NCI-H2171 (cell line): ENCODE data around the gene MAL.

Source experiments
- DNase-seq: peaks from one replicate; lab custom pipeline; 2025; lab: John Stamatoyannopoulos, UW

The MAL gene

DNA sequence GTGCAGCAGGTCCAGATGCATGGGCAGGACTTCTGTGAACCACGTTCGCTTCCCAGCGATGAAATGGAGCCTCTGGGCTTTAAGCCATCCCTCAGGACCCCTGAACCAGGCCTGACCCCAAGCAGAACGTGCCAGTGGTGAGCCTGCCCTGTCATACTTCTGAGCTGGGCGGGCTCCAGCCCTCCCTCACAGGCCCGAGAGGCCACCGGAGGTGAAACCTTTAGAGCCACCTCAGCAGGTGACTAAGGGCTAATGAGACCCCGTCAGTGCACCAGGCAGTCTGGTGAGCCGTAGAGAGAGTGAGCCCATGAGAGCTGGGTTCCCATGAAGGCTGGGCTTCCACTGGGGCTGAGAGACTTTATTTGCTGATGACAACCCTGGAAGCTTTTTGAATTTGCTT is 8.9 kb upstream of the MAL start:
- no peak for DNase-seq

DNA sequence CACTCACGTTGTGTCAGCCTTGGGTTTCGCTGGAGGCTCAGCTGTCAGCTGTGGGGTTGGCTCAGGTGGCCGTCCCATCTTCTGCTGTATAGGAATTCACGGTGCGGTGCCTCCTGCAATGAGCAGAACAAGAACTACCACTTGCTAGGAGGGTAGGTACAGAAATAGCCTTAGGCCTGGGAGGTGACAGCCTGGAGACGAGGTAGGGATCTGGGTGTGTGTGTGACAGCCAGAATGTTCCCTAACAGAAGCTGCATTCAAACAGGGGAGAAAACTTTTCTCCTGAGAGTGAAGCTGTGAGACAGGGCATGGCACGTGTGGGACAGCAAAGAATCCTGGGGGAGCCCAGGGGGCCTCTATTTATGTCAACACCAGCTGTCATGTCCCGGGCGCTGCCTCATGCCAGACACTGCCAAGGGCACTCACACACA is 8.4 kb upstream of the MAL start:
- peak; percentile 17 for DNase-seq

DNA sequence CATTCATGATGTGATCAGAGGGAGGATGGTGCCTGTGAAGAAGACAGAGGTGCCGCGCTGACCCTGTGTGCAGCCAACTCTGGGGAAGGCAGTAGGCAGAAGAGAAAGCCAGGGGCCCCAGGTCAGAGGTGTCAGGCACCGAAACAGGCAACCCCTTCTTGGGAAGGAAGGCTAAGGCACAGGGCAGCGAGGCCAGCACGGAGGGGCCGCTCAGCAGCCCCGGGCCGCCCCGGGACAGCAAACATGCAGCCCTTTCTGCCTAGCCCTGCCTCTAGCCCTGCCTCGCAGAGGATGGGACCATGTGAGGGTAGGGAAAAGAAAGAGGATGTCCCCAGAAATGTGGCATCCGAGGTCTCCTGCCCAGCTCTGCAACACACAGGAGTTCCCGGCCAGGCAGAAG is 7.7 kb upstream of the MAL start:
- DNase-seq: no peak

DNA sequence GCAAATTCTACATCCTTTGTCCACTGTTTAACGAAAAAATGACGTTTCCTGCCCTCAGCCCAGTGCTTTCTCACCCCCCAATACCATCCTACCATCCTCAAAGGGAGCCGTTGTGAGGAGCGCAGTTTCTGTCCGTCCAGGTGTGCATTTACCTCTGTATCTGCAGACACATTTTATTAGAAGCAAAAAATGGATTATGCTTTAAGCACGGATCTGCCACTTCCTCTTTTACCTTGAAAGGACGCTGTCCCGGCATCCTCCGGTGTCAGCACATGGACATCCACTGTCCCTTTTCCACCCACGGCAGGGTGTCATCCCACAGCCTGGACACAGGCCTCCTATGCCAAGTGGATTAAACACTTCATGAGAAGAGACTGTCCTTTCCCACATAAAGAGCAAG is 7.2 kb upstream of the MAL start:
- no peak for DNase-seq

DNA sequence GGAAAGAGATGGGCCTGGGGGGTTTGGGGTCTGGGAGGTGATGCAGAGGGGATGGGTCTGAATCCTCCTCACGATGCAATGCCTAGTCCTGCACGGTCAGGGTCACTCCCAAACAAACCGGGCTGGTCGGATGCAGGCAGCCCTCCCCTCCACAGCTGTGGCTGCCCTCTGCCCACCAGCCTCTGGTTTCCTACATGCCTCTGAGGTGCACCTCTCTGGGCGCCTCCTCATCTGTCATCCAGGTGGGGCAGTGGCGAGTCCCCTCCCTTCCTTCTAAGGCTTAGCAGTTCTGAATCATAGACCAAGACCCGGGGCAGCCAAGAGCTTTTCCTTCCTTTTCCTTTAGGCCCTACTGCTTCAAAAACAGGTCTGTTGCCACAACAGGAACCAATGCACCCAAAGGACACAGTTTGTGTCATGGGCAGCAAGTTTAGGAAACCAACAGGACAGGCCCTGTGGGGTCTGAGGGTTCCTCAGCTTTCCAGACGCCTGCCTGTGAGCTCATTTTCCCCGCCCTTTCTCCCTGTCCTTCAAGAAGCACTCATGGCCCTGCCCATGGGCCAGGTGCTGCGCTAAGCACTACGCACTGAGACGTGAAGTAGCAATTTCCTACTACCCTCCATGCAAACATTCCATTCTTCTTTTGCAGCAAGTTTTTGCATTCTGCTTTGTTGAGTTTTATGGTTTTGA is 6.5 kb upstream of the MAL start:
- DNase-seq: no peak

DNA sequence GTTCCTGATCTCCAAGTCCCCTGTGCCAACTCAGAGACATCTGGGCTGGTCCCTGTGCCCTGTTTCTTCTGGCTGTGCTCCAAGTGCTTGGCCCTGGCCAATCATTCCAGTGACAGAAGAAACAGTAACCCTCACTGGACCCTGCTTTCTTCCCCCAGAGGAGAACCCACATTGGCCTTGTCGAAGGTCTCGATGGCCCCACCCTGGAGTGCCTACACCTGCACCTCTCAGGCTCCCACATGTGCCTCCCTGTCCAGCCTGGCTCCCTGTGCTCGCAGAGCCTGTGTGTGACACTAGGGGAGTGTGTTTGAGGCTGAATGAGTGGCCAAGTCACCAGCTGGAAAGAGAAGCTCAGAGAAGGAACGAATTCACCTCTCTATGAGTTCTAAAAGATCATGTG is 5.9 kb upstream of the MAL start:
- no peak for DNase-seq

DNA sequence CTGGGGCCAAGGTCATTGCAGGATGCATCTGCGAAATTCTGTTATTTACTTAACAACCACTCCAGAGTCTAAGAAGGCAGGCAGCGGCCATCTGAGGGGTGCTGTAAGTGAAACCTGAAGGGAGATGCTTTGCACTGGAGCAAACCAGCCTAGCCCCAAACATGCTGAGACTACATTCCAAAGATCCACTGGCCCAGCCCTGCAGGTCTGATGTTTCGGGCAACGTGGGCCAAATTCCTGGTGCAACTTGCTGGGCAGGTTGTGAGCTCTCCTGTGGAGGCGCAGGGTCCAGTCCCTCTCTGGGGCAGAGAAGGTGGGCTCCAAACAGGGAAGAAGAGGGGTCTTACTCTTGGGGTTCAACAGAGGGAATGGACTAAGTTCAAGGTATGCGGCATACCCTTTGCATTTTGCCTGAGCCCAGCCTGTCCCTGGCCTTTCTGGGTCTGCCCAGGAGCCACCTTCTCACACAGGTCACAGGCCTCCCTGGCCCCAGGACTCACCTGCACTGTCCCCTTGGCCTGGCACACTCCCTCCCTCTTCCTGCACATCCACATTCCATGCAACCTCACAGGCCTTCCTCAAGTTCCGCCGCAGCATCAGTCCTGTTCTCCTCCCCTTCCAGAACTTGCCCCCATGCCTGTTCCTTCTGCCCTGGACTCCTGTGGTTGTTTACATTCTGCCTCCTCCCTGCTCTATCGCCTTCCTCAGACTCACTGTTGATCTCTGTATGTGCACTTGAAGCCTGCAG is 5.1 kb upstream of the MAL start:
- no peak for DNase-seq

DNA sequence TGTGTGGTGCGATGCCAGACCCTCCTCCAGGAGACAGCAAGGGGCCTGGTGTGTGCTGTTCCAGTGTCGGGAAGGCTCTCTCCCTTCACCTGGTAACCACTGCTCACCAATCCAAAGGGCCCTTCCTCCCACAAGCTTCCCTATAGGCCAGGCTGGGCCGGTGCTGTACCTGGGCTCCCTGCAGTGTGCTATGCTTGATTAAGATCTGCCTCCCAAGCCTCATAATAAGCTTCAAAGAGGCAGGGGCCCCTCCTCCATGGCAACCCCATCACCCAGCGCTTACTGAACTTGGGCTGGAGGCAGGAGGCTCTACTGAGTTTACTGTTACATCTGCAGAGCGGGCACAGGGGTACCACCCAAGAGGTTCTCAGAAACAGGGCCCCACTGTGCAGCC is 4.5 kb upstream of the MAL start:
- no peak for DNase-seq

DNA sequence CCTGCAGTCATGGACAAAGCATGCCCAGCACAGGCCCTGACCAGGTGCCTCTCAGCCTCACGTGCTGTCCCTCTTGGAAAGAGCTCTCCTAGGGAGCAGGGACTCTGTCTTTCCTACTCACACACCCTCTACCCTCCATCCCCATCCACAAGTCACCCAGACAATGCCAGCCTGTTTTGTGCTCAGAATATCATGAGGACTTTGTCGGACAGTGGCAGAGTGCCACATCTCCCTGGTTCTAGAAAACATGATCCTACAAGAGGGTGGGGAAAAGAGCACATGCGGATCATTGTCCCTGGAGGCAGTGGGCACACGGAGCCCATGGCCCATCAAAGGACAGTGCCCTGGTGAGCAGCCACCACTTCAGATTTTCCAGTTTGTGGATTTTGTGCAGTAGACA is 3.7 kb upstream of the MAL start:
- DNase-seq: no peak

DNA sequence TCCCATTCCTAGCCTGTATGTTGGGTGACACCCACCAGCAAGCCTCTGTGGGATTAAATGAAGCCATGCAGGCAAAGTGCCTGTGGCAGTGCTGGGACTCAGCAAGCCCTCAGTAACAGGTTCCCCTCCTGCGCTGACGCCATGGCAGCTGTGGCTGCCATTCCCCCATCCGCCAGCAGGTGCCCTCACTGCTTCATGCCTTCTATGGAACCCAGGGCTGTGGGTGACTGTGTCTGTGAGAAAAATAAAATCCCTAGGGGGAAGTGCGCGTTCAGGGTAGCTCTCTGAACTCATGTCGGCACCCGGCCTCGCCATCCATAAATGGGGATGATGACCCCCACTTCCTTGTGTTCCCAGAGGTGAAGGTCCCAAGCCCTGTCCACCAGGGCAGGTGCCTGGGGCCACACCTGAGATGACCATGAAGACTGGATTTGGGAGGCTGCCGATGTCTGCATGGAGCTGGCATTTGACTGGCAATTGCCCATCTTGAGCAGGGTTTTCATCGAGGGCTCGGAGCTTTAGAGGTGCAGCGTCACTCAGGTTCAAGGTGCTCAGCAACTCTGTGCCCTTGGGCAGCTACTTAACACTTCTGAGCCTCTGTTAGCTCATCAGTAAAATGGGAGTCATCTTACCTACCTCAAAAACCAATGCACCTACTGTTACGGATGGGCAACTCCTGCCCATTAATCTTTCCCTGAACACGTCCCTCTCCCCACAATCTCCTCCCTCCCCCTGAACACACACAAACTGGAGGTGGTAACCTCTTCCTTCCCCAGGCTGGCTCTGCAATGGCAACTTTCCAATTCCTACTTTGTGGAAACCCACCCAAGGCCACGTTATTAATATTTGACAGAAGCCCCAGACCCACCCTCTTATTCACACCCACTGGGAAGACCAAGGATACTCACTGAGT is 2.9 kb upstream of the MAL start:
- DNase-seq: peak; percentile 59

DNA sequence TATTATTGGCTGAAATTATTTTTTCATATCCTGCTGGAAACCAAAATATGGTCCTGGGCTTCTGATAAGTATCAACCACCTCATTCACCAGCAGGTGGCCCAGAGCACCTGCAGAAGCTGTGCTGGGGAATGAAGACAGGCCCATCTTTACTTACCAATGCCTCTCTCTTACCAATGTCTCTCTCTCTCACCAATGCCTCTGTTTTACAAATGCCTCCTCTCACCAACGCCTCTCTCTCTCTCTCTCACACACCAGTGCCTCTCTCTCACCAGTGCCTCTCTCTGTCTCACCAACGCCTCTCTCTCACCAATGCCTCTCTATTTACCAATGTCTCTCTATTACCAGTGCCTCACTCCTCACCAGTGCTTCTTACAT is 2.3 kb upstream of the MAL start:
- no peak for DNase-seq

DNA sequence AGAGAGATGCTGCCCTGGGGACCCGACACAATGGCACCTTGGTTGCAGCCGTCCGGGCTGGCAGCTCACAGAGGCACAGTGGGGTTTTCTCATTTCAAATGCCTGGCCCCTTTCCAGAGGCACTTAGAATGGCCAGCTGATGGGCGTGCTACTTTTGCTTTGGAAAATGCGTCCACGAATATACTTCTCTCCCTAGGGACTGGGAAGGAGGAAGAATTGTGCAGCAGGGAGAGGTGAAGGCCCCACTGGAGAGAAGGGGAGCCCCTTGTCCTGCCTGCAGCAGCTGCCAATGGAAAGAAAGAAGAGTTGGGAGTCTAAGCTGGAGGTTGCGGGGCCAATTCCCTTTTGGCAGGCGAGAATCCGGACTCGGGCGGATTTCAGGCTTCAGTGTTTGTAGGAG is 1.1 kb upstream of the MAL start:
- DNase-seq: no peak

DNA sequence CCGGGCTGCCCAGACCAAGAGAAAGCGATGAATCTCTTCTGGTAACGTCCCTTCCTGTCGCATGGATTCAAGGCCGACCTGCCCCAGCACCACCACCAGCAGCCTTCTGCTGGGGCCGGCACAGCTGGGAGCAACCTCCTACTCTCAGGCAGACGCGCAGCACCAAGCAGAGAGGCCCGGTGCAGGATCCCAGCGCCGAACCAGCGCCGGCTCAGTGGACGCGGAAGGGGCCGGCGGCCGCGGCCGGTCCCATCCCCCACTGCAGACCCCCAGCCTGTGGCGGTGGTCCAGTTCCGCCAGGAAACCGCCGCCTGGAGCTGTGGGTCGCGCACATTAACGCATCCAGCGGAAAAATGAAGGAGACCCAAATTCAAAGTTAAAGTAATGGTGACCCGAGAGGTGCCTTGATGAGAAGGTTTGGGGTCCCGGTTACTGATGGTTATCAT is 525 bp upstream of the MAL start:
- DNase-seq: no peak

DNA sequence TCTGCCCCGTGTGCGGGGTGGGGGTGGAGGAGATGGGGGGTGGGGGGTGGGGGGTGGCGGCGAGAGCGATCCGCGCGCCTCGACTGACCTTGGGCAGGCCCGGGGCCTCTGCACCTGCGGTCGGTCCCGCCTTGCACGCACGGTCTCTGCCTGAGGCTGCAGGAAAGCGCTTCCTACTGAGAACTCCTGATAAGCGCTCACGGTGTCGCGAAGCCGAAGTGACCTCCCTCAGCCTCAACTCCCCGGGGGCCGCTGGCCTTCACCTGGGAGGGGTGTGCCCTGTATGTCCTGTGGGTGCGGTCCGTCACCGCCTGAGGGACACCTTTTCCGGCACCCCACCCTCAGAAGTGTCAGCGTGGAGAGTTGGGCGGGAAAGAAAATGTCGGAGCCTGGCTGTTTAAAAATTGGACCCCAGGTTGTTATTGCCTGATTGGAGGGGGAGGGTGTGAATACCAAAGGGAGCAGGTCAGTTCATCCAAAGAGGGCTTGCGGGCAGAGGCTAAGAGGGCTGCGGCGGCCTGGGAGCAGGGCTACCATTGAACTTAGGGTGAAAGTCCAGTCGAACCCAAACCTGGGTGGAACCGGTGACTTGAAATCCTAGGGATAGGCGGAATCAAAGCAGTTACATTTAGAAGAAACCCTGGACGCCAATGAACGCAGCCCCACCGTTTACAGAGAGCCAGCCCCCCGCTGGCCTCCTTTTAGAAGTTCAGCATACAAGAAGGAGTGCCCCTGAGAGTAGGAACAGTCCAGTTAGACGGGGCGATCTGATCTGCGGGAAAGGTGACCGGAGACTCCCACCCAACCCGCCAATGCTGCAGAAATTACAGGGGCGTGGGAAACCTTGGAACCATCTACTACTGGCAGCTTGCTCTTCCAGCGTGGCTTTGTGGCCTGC is 1.2 kb downstream of the MAL start:
- no peak for DNase-seq

DNA sequence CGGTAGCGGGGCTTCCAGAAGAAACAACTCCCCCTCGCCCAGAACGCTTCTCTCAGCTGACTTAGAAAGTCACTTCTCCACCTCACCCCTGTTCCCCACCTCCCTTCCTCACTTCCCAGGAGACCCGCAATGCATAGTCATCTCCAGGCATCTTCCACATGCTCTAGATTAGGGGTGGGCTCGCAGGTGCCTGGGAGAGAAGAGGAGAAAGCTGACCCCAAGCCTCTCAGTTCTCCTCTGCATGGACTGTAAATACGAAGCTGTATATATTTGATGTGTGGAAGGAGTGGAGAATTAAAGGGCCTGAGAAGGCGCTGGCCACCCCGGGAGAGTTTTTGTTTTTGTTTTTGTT is 1.8 kb downstream of the MAL start:
- no peak for DNase-seq

DNA sequence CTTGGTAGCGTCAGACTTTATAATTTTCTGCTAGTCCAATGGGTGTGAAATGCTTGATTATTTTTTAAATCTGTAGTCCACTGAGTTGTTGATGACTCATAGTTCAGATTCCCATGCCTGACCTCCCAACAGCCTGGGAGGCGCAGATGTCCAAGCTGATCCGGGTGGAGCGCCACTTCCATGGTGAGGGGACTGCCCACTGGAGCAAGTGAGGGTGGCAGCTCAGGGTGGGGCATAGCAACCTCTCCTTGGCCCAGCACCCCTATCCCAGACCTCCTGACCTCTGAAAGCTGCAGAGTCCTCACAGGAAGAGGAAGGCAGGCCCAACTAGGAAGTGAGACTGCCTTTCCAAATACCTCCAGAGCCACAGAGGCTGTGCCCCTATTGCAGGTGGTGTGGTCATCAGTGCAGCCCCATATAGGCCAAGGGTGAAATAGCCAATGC is 4.4 kb downstream of the MAL start:
- no peak for DNase-seq

DNA sequence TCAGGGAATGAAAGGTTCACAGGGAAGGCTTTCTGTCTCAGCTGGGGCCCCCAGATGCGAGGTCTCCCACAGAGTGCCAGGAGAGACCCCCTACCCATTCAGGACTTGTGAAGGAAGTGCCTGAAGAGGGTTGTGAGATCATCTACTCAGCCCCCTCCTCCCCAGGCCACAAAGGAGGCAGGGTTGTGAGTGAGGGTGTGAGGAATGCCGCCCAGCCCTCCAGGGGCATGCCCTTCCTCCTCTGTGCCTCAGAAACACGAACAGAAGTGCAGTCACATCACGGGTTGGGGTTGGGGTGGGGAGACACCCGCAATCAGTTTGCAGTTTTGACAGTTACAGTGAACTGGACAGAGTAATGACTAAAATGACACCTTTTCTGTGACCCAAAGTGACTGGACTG is 5.0 kb downstream of the MAL start:
- no peak for DNase-seq

DNA sequence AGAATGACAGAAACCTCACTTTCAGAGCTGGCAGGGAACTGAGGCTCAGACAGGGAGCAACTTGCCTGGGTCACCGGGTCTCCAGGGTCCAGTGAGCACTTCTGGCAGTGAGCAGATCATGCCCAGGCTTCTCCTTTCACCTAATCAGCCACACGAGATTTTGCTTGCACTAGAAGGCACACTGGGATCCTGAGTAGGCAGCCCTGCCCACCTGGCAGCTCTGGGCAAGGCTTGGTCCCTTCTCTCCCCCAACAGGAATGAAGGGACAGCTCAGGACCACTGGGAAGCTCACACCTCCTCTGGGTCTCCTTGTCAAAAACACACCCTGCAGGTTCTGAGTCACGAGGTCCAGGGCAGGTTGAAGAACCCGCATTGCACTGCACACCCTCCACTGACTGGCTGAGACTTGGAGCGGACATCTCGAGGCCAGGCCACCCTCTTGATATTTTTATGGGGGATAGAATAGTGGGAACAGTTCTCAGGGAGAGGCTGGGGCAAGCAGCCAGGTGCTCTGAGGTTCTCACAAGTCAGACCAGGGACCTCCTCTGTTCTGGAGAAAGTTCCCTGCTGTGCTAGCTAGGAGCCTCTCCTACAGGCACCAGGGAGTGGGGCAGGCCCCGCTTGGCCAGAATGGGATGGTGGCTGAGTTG is 5.7 kb downstream of the MAL start:
- no peak for DNase-seq

DNA sequence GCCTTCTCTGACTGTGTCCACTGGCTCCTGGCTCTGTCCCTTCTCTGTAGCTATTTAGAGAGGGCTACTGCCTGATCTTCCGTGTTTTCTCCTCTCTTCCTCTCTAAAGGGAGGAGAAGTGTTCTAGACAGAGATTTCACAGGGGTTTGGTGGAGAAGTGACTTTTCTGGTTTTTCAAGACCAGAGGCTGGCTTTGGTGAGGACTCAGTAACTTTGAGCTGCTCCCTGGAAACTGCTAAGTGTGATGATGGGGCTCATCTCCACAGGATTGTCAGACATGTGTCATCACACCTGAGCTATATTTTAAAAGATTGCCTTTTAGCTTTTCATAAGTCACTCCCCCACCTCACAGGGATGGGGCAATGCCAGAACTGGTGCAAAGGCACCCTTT is 6.2 kb downstream of the MAL start:
- no peak for DNase-seq

DNA sequence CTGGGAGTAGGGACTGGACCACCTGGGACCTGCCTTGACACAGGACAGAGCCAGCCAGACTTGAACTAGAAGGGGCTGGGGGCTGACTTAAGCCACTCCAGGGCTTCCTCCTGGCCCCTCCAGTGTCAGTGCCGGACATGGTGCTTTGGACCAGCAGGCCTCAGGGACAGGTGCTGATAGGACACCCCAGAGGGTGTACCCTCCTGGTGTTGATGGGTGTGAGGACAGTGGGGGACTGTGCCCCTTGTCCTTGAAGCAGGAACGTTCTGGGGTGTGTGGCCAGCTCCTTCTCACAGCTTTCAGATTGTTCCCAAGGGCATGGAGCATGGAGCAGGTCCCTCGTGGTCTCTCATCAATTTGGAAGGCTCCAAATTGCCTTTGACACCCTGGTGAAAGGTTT is 6.8 kb downstream of the MAL start:
- no peak for DNase-seq

DNA sequence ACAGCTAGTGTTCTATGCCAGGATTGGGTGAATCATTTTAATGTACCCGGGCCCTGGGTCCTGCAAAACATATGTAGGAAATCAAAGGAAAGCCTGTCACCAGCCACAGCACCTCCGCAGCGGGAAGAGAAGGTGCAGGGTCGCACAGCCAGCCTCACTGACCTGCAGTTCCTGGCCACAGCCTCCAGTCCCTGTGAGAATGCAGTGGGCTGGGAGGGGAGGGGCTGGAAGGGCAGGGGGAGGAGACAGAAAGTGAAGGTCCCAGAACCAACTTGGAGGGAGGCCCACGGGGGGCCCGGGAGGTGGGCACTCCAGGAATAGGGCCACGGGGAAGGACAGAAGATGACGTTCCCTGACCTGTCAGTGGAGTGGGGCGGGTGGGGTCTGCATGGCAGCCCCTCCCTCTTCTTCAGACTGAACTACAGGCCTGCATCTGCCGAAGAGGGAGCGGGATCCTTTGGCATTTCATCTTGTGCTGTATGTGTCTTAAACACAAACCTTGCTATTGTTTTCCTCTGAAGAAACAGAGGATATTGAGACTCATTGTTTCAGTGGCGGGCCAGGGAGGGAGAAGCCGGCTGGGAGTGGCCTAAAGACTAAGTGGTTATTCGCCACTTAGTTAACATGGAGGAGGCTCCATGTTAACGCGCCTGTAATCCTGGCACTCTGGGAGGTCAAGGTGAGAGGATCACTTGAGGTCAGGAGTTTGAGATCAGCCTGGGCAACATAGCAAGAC is 7.5 kb downstream of the MAL start:
- no peak for DNase-seq
